Psoas muscle (tissue), 8 donors: ENCODE data around the gene TEX101. TPM values are rescaled to one million over a fixed set of nuclear protein-coding genes. Genes with fewer than 3 reads are reported as not detected.

Source experiments
- ATAC-seq, 4 donors: fragments of 200-7000 bp; cut with Tn5 transposase; one replicate each; pipeline ENCODE4 v1.9.1; 2020; ENCODE audit warnings: moderate library complexity in 3 of 4, mild to moderate bottlenecking in 2 of 4
- DNase-seq, 2 donors: peaks; one replicate each; pipeline ENCODE4 v3.0.0-alpha.2; 2020
- H3K27ac ChIP-seq: fragments of 200-600 bp; one replicate; pipeline ENCODE4 v1.8.0; 2022
- H3K27me3 ChIP-seq, 3 donors: fragments of 200-600 bp in 1 of 3; one replicate each; pipeline versions ENCODE4 v1.6.1 to v1.8.0; 2013 to 2022; ENCODE audit warnings: low read length in 2 of 3, mild to moderate bottlenecking in 2 of 3, moderate library complexity in 1 of 3; ENCODE audit not compliant: insufficient read depth in 3 of 3
- H3K36me3 ChIP-seq, 2 donors: fragments of 200-600 bp in 1 of 2; one replicate each; pipeline versions ENCODE4 v1.6.1 to v1.8.0; 2013 to 2022; ENCODE audit warnings: low read depth in 1 of 2, mild to moderate bottlenecking in 1 of 2, moderate library complexity in 1 of 2; ENCODE audit not compliant: insufficient read depth in 1 of 2
- H3K4me1 ChIP-seq: fragments of 200-600 bp; one replicate; pipeline ENCODE4 v1.8.0; 2022
- H3K4me3 ChIP-seq: fragments of 200-600 bp; one replicate; pipeline ENCODE4 v1.8.0; 2022; ENCODE audit warnings: mild to moderate bottlenecking
- H3K9me3 ChIP-seq: fragments of 200-600 bp; one replicate; pipeline ENCODE4 v1.8.0; 2022
- WGBS, 3 donors: extraction: QIAGEN DNeasy Blood & Tissue Kit; methylation state at CpG; one replicate each; pipeline versions ENCODE4 v1.1.6 to v1.1.7; 2013; 5-methylcytosine and 5-hydroxymethylcytosine counted together
- intact Hi-C, 2 donors: fragments of 100-400 bp; cut with DNase I; formaldehyde crosslinking; loops; one replicate each; pipeline versions ENCODE4 v1.11.0 to v1.14.2; 2022
- polyA plus RNA-seq, 3 donors: library from polyadenylated mRNA; stranded (reverse); fragments of 200-250 nt; gene quantifications; one replicate each; pipeline ENCODE4 v1.2.3, GENCODE V29; 2013
- total RNA-seq, 4 donors: library from RNA; stranded (reverse); fragmentation: NEBNext Ultra II Directional in 2 of 4; extraction: Animal tissue kit (Norgen Biotek cat#: 25700) in 2 of 4; gene quantifications; one replicate each; pipeline versions ENCODE4 v1.2.1 to v1.2.4, GENCODE V29; 2021 to 2023
- TF ChIP-seq, protein P1 (sequence below): fragments of 200-600 bp; IDR thresholded peaks from one replicate; pipeline ENCODE4 v1.8.0; 2022; ENCODE audit warnings: antibody characterized with exemption
- donor health status: healthy with polysubstance abuse.
- donor health status: DM: no; HTN: no; CAD: no; lungs with moderate emphysema.
- donor health status: Bipolar disorder and iron deficiency.
- donor health status: healthy.
- donor health status: DM: yes; HTN: yes; CAD: no.
- donor health status: DM: no; HTN: no; CAD: no.
- donor health status: DM: no; HTN: no; CAD: no.
- donor health status: DM: yes; HTN: yes; CAD: no.

Gene TEX101
- total and polyA plus RNA-seq, 7 donors, result not detected

GRCh38 chr19:43462383-43462782, 47.7 kb downstream of the TEX101 start:
- Histone ChIP-seq H3K9me3 (no peaks in the 10 kb centered on the region), H3K27ac (no peak overlapping the region), H3K27me3 (peaks cover 0 to 17% (median 9%) of the 10 kb centered on the region in 3 donors), H3K36me3 (no peaks in the 10 kb centered on the region), H3K4me1 (peaks cover 3% of the 10 kb centered on the region), H3K4me3 (no peak overlapping the region)
- WGBS, 3 donors, result 82 to 89% (median 88%) methylated on average over 7 of the region's 7 CpGs
- DNase-seq (no peak), ATAC-seq (no peak)
- intact Hi-C loops, result loop anchor here in 1 of 2 donors (5.0 kb wide), 1 partner anchor 40 kb away; the partner anchor contains the start of gene PHLDB3
- TF ChIP-seq, protein P1, sequence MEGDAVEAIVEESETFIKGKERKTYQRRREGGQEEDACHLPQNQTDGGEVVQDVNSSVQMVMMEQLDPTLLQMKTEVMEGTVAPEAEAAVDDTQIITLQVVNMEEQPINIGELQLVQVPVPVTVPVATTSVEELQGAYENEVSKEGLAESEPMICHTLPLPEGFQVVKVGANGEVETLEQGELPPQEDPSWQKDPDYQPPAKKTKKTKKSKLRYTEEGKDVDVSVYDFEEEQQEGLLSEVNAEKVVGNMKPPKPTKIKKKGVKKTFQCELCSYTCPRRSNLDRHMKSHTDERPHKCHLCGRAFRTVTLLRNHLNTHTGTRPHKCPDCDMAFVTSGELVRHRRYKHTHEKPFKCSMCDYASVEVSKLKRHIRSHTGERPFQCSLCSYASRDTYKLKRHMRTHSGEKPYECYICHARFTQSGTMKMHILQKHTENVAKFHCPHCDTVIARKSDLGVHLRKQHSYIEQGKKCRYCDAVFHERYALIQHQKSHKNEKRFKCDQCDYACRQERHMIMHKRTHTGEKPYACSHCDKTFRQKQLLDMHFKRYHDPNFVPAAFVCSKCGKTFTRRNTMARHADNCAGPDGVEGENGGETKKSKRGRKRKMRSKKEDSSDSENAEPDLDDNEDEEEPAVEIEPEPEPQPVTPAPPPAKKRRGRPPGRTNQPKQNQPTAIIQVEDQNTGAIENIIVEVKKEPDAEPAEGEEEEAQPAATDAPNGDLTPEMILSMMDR, result no peak

GRCh38 chr19:43462785-43463380, 48.2 kb downstream of the TEX101 start:
- no peak for ATAC-seq
- H3K27ac ChIP-seq, result no peak overlapping the region
- H3K4me1 ChIP-seq, result peaks cover 3% of the 10 kb centered on the region
- H3K27me3 ChIP-seq, result peaks cover 0 to 17% (median 9%) of the 10 kb centered on the region in 3 donors
- peak overlapping the region; percentile 82 for H3K4me3 ChIP-seq
- DNase-seq, result no peak
- TF ChIP-seq, protein P1, result no peak
- H3K9me3 ChIP-seq, result no peaks in the 10 kb centered on the region
- intact Hi-C loops, result loop anchor here in 1 of 2 donors (5.0 kb wide), 1 partner anchor 39 kb away; the partner anchor contains the start of gene PHLDB3
- no peaks in the 10 kb centered on the region for H3K36me3 ChIP-seq
- WGBS, 3 donors, result 9 to 11% (median 10%) methylated on average over 33 of the region's 33 CpGs

DNA sequence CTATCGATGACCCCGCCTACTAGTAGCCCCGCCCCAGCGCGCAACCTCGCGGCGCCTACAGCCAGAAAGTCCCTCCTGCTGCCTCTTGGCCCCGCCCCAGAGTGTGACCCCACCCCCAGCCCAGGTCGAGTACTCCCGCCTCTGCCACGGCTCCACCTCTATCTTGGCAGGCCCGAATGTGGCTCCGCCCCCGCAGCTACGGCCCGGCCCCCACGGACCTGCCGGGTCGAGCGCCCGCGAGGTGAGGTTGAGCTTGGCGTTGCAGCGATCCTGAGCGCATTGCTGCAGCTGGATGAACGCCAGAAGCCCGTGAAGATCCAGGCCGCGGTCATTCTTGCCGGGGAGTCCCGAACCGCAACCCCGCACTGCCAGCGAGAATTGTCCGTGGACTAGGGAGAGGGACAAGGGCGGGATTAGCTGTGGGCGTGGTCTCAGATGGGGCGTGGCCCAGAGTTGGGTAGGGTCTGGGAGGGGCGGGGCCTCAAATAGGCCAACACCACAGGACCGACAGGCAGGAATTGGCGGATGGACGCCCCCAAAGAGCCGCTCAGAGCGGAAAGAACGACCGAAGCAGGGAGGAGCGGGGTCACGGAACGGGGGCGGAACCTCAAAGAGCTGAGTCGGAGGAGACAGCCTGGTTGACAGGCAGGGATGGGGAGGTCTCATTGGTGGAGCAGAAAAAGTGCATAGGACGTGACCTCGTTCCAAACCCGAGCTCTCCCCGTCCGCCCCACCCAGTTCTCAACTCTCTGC, 48.9 kb downstream of the TEX101 start:
- no peaks in the 10 kb centered on the region for H3K9me3 ChIP-seq
- no peaks in the 10 kb centered on the region for H3K36me3 ChIP-seq
- peak; percentile 92 to 94 (median 92) for ATAC-seq
- TF ChIP-seq, protein P1, result no peak
- peaks cover 3% of the 10 kb centered on the region for H3K4me1 ChIP-seq
- WGBS, 3 donors, result 0 to 1% (median 1%) methylated on average over 55 to 57 of the region's 57 CpGs
- intact Hi-C loops, result loop anchor here in 1 of 2 donors (5.0 kb wide), 1 partner anchor 39 kb away; the partner anchor contains the start of gene PHLDB3
- DNase-seq, result peak; percentile 95 to 96
- peak overlapping the region; percentile 82 for H3K4me3 ChIP-seq
- H3K27me3 ChIP-seq, result peaks cover 0 to 17% (median 9%) of the 10 kb centered on the region in 3 donors
- peak overlapping the region; percentile 64 for H3K27ac ChIP-seq

GRCh38 chr19:43464134-43464775, 49.6 kb downstream of the TEX101 start:
- peaks cover 3% of the 10 kb centered on the region for H3K4me1 ChIP-seq
- 8 to 12% (median 8%) methylated on average over 33 of the region's 33 CpGs for WGBS, 3 donors
- no peaks in the 10 kb centered on the region for H3K9me3 ChIP-seq
- TF ChIP-seq, protein P1, result no peak
- H3K27me3 ChIP-seq, result peaks cover 0 to 17% (median 9%) of the 10 kb centered on the region in 3 donors
- H3K27ac ChIP-seq, result peak overlapping the region; percentile 64
- ATAC-seq (peak; percentile 60 to 75 (median 65)), DNase-seq (peak; percentile 74 to 81)
- peak overlapping the region; percentile 82 for H3K4me3 ChIP-seq
- intact Hi-C loops, result loop anchor here in 1 of 2 donors (5.0 kb wide), 1 partner anchor 38 kb away; the partner anchor contains the start of gene PHLDB3
- H3K36me3 ChIP-seq, result no peaks in the 10 kb centered on the region
